Measurements from ENCODE around the gene MRPS18B.

DNA sequence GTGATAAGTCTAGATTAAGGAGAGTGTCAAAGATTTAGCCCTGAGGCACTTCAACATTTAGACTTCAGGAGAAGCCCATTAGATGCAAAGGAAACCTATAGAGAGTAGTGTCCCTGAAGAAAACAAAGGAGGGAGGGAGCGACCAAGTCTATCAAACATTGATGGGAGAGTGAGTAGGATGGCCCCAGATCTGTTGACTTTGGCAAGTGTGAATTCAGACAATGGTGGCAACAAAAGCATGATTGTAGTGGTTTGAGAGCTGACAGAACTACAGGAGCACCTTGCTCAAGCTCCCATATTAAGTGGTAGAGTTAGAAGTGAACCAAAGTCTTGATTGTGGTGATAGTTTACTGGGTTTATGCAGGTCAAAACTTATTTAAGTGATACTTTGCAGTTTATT is 47.4 kb upstream of the MRPS18B start:
- no peak for TF ChIP-seq EZH2 (IDR thresholded peaks at IDR 0.05; ENCODE audit: borderline replicate concordance, insufficient read depth, low read depth, low read length, poor library complexity, severe bottlenecking)
- TF ChIP-seq, protein P1, sequence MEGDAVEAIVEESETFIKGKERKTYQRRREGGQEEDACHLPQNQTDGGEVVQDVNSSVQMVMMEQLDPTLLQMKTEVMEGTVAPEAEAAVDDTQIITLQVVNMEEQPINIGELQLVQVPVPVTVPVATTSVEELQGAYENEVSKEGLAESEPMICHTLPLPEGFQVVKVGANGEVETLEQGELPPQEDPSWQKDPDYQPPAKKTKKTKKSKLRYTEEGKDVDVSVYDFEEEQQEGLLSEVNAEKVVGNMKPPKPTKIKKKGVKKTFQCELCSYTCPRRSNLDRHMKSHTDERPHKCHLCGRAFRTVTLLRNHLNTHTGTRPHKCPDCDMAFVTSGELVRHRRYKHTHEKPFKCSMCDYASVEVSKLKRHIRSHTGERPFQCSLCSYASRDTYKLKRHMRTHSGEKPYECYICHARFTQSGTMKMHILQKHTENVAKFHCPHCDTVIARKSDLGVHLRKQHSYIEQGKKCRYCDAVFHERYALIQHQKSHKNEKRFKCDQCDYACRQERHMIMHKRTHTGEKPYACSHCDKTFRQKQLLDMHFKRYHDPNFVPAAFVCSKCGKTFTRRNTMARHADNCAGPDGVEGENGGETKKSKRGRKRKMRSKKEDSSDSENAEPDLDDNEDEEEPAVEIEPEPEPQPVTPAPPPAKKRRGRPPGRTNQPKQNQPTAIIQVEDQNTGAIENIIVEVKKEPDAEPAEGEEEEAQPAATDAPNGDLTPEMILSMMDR (IDR thresholded peaks at IDR 0.05) = no peak
